ENCODE data around the gene OR51V1. TPM values are rescaled to one million over a fixed set of nuclear protein-coding genes. Genes with fewer than 3 reads are reported as not detected.

OR51V1 gene
- total RNA-seq, 2 experiments from 2014 or later = not detected

DNA sequence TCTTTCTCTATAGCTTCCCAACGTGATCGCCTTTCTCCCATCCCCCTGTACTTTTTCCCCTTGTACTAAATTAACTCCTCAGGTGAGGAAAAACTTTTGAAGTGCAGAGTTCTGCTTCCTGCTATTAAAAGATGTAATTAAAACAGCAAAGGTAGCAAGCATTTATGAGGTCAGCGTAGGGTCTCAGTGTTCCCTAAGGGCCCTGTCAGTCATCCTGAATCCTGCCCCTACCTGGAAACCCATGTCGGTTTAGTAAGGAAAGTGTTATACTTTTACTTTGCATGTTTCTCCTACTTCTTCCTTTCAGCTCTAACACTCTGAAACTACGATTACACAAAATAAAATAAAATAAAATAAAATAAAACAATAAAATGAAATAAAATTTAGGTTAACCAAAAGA is 27.6 kb upstream of the OR51V1 start:
- Mint-ChIP-seq H3K27ac (no peak overlapping the region), H3K4me3 (no peak overlapping the region), H3K4me1 (no peaks in the 10 kb centered on the region), H3K36me3 (ENCODE audit: low read depth) (no peaks in the 10 kb centered on the region), H3K27me3 (peaks cover 2% of the 10 kb centered on the region), H3K9me3 (ENCODE audit: low read depth) (no peaks in the 10 kb centered on the region)
- ChIA-PET POLR2A (no interaction called here), CTCF (no interaction called here)
- ATAC-seq (no peak), DNase-seq (no peak)
- intact Hi-C loops (cut with DNase I, micrococcal nuclease) = no loop called here

DNA sequence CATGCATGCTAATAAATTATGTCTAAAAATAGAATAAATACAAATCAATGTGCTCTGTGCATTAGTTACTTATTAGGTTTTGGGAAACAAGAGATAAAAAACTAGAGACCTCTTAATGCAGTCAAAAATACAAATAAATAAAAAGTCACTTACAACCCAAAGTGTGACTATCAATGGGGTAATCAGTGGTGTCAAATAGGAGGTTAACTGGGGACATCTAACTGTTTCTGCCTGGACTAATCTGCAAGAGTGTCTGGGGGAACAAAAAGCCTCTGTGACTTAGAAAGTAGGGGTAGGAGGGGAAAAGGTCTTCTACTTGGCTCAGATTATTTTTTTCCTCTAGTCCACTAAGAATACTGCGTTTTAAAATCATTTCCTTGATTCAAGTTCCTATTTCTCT is 27.2 kb upstream of the OR51V1 start:
- H3K4me1 Mint-ChIP-seq = no peaks in the 10 kb centered on the region
- ChIA-PET CTCF (no interaction called here), POLR2A (no interaction called here)
- ATAC-seq (no peak), DNase-seq (no peak)
- intact Hi-C loops (cut with DNase I, micrococcal nuclease) = no loop called here
- H3K4me3 Mint-ChIP-seq = no peak overlapping the region
- no peak overlapping the region for H3K27ac Mint-ChIP-seq
- no peaks in the 10 kb centered on the region for H3K9me3 Mint-ChIP-seq (ENCODE audit: low read depth)
- H3K36me3 Mint-ChIP-seq (ENCODE audit: low read depth) = no peaks in the 10 kb centered on the region
- H3K27me3 Mint-ChIP-seq = peaks cover 2% of the 10 kb centered on the region

DNA sequence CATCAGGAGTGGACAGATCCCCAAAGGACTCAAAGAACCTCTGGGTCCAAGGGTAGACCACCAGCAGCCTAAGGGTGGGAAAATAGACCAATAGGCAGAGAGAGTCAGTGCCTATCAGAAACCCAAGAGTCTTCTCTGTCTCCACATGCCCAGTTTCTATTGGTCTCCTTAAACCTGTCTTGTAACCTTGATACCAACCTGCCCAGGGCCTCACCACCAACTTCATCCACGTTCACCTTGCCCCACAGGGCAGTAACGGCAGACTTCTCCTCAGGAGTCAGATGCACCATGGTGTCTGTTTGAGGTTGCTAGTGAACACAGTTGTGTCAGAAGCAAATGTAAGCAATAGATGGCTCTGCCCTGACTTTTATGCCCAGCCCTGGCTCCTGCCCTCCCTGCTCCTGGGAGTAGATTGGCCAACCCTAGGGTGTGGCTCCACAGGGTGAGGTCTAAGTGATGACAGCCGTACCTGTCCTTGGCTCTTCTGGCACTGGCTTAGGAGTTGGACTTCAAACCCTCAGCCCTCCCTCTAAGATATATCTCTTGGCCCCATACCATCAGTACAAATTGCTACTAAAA is 26.3 kb upstream of the OR51V1 start, which contains the start of gene HBB:
HBB (minus strand) TSS at position 340 of the 579 bp plus-strand sequence; CDS start at position 290, 50 bp downstream.
- ChIA-PET POLR2A (no interaction called here), CTCF (no interaction called here)
- no peaks in the 10 kb centered on the region for H3K36me3 Mint-ChIP-seq (ENCODE audit: low read depth)
- H3K27me3 Mint-ChIP-seq = no peaks in the 10 kb centered on the region
- no peaks in the 10 kb centered on the region for H3K4me1 Mint-ChIP-seq
- H3K4me3 Mint-ChIP-seq = no peak within 1 kb of the TSS
- ATAC-seq (no peak), DNase-seq (no peak)
- H3K9me3 Mint-ChIP-seq (ENCODE audit: low read depth) = no peaks in the 10 kb centered on the region
- no peak within 1 kb of the TSS for H3K27ac Mint-ChIP-seq
- intact Hi-C loops (cut with DNase I, micrococcal nuclease) = no loop called here

- intact Hi-C loops (cut with DNase I, micrococcal nuclease) = no loop called here
- CTCF ChIA-PET = no interaction called here
- H3K4me1 Mint-ChIP-seq = no peaks in the 10 kb centered on the region
- DNase-seq = no peak
- no peaks in the 10 kb centered on the region for H3K27me3 Mint-ChIP-seq
- no peak overlapping the region for H3K27ac Mint-ChIP-seq
- no peak for ATAC-seq
- POLR2A ChIA-PET = no interaction called here
- no peaks in the 10 kb centered on the region for H3K36me3 Mint-ChIP-seq (ENCODE audit: low read depth)
- H3K4me3 Mint-ChIP-seq = no peak overlapping the region
- no peaks in the 10 kb centered on the region for H3K9me3 Mint-ChIP-seq (ENCODE audit: low read depth)
Observed at GRCh38 chr11:5225480-5225871, 25.0 kb upstream of the OR51V1 start.

DNA sequence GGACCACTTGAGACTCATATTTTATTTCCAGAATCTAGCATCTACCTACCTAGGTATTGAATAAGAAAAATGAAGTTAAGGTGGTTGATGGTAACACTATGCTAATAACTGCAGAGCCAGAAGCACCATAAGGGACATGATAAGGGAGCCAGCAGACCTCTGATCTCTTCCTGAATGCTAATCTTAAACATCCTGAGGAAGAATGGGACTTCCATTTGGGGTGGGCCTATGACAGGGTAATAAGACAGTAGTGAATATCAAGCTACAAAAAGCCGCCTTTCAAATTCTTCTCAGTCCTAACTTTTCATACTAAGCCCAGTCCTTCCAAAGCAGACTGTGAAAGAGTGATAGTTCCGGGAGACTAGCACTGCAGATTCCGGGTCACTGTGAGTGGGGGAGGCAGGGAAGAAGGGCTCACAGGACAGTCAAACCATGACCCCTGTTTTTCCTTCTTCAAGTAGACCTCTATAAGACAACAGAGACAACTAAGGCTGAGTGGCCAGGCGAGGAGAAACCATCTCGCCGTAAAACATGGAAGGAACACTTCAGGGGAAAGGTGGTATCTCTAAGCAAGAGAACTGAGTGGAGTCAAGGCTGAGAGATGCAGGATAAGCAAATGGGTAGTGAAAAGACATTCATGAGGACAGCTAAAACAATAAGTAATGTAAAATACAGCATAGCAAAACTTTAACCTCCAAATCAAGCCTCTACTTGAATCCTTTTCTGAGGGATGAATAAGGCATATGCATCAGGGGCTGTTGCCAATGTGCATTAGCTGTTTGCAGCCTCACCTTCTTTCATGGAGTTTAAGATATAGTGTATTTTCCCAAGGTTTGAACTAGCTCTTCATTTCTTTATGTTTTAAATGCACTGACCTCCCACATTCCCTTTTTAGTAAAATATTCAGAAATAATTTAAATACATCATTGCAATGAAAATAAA is 24.3 kb upstream of the OR51V1 start:
- Mint-ChIP-seq H3K27me3 (no peaks in the 10 kb centered on the region), H3K4me1 (no peaks in the 10 kb centered on the region), H3K27ac (no peak overlapping the region), H3K9me3 (ENCODE audit: low read depth) (no peaks in the 10 kb centered on the region), H3K4me3 (no peak overlapping the region), H3K36me3 (ENCODE audit: low read depth) (no peaks in the 10 kb centered on the region)
- intact Hi-C loops (cut with DNase I, micrococcal nuclease) = no loop called here
- no peak for DNase-seq
- ChIA-PET POLR2A (no interaction called here), CTCF (no interaction called here)
- ATAC-seq = no peak

- Mint-ChIP-seq H3K27ac (no peak overlapping the region), H3K36me3 (ENCODE audit: low read depth) (no peaks in the 10 kb centered on the region), H3K4me1 (no peaks in the 10 kb centered on the region), H3K4me3 (no peak overlapping the region), H3K27me3 (no peaks in the 10 kb centered on the region), H3K9me3 (ENCODE audit: low read depth) (no peaks in the 10 kb centered on the region)
- ChIA-PET POLR2A (no interaction called here), CTCF (no interaction called here)
- DNase-seq (no peak), ATAC-seq (no peak)
- intact Hi-C loops (cut with DNase I, micrococcal nuclease) = no loop called here
Observed at GRCh38 chr11:5223686-5224085, 23.2 kb upstream of the OR51V1 start.

DNA sequence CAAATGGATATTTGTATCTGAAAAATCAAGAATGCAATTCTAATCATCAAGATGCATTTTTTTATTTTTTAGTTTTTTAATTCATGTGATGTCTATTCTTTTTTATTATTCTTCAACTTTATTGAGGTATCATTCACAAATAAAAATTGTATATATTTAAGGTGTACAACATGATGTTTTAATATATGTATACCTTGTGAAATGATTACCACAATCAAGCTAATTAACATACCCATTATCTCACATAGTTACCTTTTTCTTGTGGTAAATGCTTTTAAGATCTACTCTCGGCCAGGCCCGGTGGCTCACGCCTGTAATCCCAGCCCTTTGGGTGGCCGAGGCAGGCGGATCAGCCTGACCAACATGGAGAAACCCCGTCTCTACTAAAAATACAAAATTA is 22.7 kb upstream of the OR51V1 start:
- Mint-ChIP-seq H3K4me3 (no peak overlapping the region), H3K36me3 (ENCODE audit: low read depth) (no peaks in the 10 kb centered on the region), H3K4me1 (no peaks in the 10 kb centered on the region), H3K27ac (no peak overlapping the region), H3K27me3 (no peaks in the 10 kb centered on the region), H3K9me3 (ENCODE audit: low read depth) (no peaks in the 10 kb centered on the region)
- CTCF ChIA-PET = no interaction called here
- POLR2A ChIA-PET = no interaction called here
- intact Hi-C loops (cut with DNase I, micrococcal nuclease) = no loop called here
- no peak for DNase-seq
- ATAC-seq = no peak

DNA sequence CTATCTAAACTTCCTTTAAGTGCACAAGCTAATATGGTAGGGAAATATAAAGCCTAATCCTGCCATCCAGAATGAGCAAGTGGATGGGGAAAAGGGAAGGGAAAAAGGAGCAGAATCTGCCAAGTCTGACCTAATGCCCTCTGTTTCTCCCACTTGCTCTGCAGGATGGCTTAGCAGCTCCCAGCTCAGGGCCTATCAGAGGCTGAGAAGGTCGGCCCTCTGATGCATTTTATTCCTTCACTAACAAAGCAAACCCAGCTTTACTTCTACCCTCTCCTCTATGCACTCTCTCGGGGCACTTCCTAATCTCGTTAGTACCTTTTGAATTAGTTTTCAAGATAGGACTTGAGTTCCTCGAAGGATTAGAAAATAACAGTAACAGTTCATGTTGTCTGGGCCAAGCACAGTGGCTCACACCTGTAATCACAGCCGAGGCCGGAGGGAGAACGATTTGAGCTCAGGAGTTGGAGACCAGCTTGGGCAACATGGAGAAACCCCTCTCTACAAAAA is 9.9 kb upstream of the OR51V1 start:
- POLR2A ChIA-PET = no interaction called here
- no peaks in the 10 kb centered on the region for H3K36me3 Mint-ChIP-seq (ENCODE audit: low read depth)
- no peaks in the 10 kb centered on the region for H3K27me3 Mint-ChIP-seq
- H3K9me3 Mint-ChIP-seq (ENCODE audit: low read depth) = no peaks in the 10 kb centered on the region
- H3K27ac Mint-ChIP-seq = no peak overlapping the region
- CTCF ChIA-PET = no interaction called here
- no peak overlapping the region for H3K4me3 Mint-ChIP-seq
- H3K4me1 Mint-ChIP-seq = no peaks in the 10 kb centered on the region
- no peak for DNase-seq
- intact Hi-C loops (cut with DNase I, micrococcal nuclease) = no loop called here
- ATAC-seq = no peak

DNA sequence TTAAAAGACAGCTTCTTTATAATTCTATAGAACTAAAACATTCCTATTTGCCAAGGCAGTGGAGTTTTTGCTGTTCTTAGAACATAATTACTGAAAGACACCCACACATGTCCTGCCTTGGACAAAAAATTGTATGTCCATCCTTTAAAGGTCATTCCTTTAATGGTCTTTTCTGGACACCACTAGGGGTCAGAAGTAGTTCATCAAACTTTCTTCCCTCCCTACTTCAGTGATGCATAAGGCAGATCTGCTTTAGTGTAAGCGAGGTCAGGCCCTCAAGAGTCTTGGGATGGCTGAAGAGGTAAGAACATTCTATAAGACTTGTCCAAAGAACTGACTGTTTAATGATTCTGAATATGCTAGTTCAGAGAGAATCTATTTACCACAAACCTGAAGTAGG is 4.3 kb upstream of the OR51V1 start:
- ATAC-seq (no peak), DNase-seq (no peak)
- H3K36me3 Mint-ChIP-seq (ENCODE audit: low read depth) = no peaks in the 10 kb centered on the region
- ChIA-PET CTCF (no interaction called here), POLR2A (no interaction called here)
- intact Hi-C loops (cut with DNase I, micrococcal nuclease) = loop anchor here in 1 of 2 experiments (10.0 kb wide), 1 partner anchor 180 kb away; the partner anchor contains the start of gene OR51M1
- H3K27me3 Mint-ChIP-seq = peaks cover 6% of the 10 kb centered on the region
- no peaks in the 10 kb centered on the region for H3K4me1 Mint-ChIP-seq
- no peak overlapping the region for H3K27ac Mint-ChIP-seq
- no peak overlapping the region for H3K4me3 Mint-ChIP-seq
- no peaks in the 10 kb centered on the region for H3K9me3 Mint-ChIP-seq (ENCODE audit: low read depth)

DNA sequence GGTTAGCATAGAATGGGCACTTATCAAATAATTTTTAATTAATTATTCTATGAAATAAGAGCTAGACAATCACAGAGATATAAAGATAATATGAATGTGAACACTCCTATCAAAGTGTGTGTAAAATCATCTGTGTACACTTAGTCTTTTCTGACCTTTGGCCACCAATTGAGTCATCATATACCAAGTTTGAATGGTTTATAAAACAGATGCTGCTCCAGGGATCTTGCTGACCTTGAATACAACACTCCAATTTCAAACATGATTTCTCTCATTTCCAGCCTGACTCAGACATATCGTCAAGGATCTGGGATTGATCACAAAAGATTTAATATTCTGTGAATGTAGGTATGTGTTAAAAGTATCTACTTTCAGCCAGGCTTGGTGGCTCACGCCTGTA is 2.9 kb upstream of the OR51V1 start:
- DNase-seq (no peak), ATAC-seq (no peak)
- H3K27me3 Mint-ChIP-seq = peaks cover 8% of the 10 kb centered on the region
- no peak overlapping the region for H3K4me3 Mint-ChIP-seq
- H3K4me1 Mint-ChIP-seq = no peaks in the 10 kb centered on the region
- CTCF ChIA-PET = interaction anchor here (1.6 kb wide), 1 partner anchor 11 kb away, joined by 3 read pairs; no protein-coding TSS in a partner anchor
- H3K36me3 Mint-ChIP-seq (ENCODE audit: low read depth) = no peaks in the 10 kb centered on the region
- POLR2A ChIA-PET = no interaction called here
- H3K27ac Mint-ChIP-seq = no peak overlapping the region
- intact Hi-C loops (cut with DNase I, micrococcal nuclease) = loop anchor here in 1 of 2 experiments (10.0 kb wide), 1 partner anchor 181 kb away; the partner anchor contains the start of gene OR51M1
- no peaks in the 10 kb centered on the region for H3K9me3 Mint-ChIP-seq (ENCODE audit: low read depth)

DNA sequence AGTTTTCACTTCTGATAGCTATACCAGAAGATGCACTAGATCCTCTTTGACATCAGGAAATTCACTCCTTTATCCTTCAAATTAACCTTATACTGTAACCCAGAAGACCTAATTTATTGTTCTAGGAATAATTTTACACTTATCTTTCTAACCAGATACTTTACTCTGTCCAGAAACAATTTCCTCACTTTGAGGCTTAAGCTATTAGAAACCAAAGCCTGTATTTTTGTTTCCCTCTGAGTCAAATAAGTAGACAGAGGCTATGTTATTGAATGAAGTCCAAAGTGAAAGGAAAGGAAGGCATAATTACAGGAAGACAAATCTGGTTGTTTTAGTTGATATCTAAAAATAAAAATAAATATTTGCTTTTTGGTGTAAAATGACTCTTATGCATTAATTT is 2.2 kb downstream of the OR51V1 start:
- CTCF ChIA-PET = no interaction called here
- intact Hi-C loops (cut with DNase I, micrococcal nuclease) = no loop called here
- Mint-ChIP-seq H3K36me3 (ENCODE audit: low read depth) (no peaks in the 10 kb centered on the region), H3K27ac (no peak overlapping the region), H3K4me1 (no peaks in the 10 kb centered on the region), H3K4me3 (no peak overlapping the region), H3K9me3 (ENCODE audit: low read depth) (no peaks in the 10 kb centered on the region), H3K27me3 (peaks cover 8% of the 10 kb centered on the region)
- ATAC-seq = no peak
- DNase-seq = no peak
- POLR2A ChIA-PET = interaction anchor here (0.6 kb wide), 1 partner anchor 120 kb away, joined by 5 read pairs; no protein-coding TSS in a partner anchor

GRCh38 chr11:5197536-5197935 is 2.9 kb downstream of the OR51V1 start:
- no peaks in the 10 kb centered on the region for H3K36me3 Mint-ChIP-seq (ENCODE audit: low read depth)
- ATAC-seq (no peak), DNase-seq (no peak)
- no peaks in the 10 kb centered on the region for H3K4me1 Mint-ChIP-seq
- H3K27ac Mint-ChIP-seq = no peak overlapping the region
- peaks cover 4% of the 10 kb centered on the region for H3K27me3 Mint-ChIP-seq
- peaks cover 2% of the 10 kb centered on the region for H3K9me3 Mint-ChIP-seq (ENCODE audit: low read depth)
- POLR2A ChIA-PET = interaction anchor here (0.6 kb wide), 1 partner anchor 120 kb away, joined by 5 read pairs; no protein-coding TSS in a partner anchor
- CTCF ChIA-PET = no interaction called here
- H3K4me3 Mint-ChIP-seq = no peak overlapping the region
- intact Hi-C loops (cut with DNase I, micrococcal nuclease) = no loop called here

Measured in activated CD4-positive, alpha-beta T cell treated with anti-CD3 and anti-CD28 coated beads for 36 hours (primary cell).